ENCODE data around the gene PINK1. TPM values are rescaled to one million over a fixed set of nuclear protein-coding genes. Genes with fewer than 3 reads are reported as not detected.

PINK1 gene
- polyA plus RNA-seq, 1 of the 3 experiments (the other 2 are of a cell fraction), result 24.4 TPM

DNA sequence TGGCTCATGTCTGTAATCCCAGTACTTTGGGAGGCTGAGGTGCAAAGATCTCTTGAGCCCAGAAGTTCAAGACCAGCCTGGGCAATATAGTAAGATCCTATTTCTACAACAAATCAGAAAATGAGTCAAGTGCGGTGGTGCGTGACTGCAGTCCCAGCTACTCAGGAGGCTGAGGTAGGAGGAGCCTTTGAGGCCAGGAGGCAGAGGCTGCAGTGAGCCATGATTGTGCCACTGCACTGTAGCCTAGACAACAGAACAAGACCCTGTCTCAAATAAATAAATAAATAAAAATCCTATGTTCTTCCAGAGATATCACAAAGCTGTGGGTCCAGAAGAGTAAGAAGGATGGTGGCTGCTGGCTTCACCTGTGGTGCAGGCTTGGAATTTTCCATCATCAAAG, 22.3 kb upstream of the PINK1 start:
- Histone ChIP-seq H3K9ac (no peak overlapping the region), H2AFZ (ENCODE audit: low read depth) (no peak overlapping the region), H3K27me3 (ENCODE audit: insufficient read depth) (no peaks in the 10 kb centered on the region), H3K9me3 (no peaks in the 10 kb centered on the region), H3K4me1 (ENCODE audit: control insufficient read depth in 1 of 2, insufficient read depth in 2 of 2, low read depth in 1 of 2, low read length in 1 of 2) (peaks cover 6 to 10% of the 10 kb centered on the region in 2 experiments; a peak in 1 of 4 replicates), H3K4me2 (no peak overlapping the region), H3K36me3 (replicated peaks in 1 of 2; ENCODE audit: control insufficient read depth in 1 of 2, insufficient read depth in 2 of 2, low read length in 1 of 2) (no peaks in the 10 kb centered on the region), H3K9me2 (no peaks in the 10 kb centered on the region), H4K20me1 (ENCODE audit: insufficient read depth) (no peaks in the 10 kb centered on the region), H3K4me3 (ENCODE audit: low read depth in 2 of 2, low read length in 1 of 2) (no peak overlapping the region), H3F3A (replicated peaks; ENCODE audit: insufficient read depth) (peaks cover 19% of the 10 kb centered on the region), H3K79me2 (ENCODE audit: insufficient read depth) (no peaks in the 10 kb centered on the region), H3K27ac (ENCODE audit: low read depth in 2 of 2, low read length in 1 of 2) (no peak overlapping the region)
- WGBS (ENCODE audit: low lambda C conversion rate), result 100% methylated on average over 2 of the region's 2 CpGs
- TF ChIP-seq, protein P1, sequence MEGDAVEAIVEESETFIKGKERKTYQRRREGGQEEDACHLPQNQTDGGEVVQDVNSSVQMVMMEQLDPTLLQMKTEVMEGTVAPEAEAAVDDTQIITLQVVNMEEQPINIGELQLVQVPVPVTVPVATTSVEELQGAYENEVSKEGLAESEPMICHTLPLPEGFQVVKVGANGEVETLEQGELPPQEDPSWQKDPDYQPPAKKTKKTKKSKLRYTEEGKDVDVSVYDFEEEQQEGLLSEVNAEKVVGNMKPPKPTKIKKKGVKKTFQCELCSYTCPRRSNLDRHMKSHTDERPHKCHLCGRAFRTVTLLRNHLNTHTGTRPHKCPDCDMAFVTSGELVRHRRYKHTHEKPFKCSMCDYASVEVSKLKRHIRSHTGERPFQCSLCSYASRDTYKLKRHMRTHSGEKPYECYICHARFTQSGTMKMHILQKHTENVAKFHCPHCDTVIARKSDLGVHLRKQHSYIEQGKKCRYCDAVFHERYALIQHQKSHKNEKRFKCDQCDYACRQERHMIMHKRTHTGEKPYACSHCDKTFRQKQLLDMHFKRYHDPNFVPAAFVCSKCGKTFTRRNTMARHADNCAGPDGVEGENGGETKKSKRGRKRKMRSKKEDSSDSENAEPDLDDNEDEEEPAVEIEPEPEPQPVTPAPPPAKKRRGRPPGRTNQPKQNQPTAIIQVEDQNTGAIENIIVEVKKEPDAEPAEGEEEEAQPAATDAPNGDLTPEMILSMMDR (IDR thresholded peaks at IDR 0.05), result no peak
- TF ChIP-seq, protein P2, sequence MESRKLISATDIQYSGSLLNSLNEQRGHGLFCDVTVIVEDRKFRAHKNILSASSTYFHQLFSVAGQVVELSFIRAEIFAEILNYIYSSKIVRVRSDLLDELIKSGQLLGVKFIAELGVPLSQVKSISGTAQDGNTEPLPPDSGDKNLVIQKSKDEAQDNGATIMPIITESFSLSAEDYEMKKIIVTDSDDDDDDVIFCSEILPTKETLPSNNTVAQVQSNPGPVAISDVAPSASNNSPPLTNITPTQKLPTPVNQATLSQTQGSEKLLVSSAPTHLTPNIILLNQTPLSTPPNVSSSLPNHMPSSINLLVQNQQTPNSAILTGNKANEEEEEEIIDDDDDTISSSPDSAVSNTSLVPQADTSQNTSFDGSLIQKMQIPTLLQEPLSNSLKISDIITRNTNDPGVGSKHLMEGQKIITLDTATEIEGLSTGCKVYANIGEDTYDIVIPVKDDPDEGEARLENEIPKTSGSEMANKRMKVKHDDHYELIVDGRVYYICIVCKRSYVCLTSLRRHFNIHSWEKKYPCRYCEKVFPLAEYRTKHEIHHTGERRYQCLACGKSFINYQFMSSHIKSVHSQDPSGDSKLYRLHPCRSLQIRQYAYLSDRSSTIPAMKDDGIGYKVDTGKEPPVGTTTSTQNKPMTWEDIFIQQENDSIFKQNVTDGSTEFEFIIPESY (IDR thresholded peaks at IDR 0.05; ENCODE audit: borderline replicate concordance, low read depth), result no peak
- DNase-seq, result no peak
- CTCF ChIA-PET, result interaction anchor here (2.7 kb wide), 1 partner anchor 22 kb away, joined by 10 read pairs; the partner anchor contains the start of gene PINK1
- POLR2A ChIA-PET, result no interaction called here

DNA sequence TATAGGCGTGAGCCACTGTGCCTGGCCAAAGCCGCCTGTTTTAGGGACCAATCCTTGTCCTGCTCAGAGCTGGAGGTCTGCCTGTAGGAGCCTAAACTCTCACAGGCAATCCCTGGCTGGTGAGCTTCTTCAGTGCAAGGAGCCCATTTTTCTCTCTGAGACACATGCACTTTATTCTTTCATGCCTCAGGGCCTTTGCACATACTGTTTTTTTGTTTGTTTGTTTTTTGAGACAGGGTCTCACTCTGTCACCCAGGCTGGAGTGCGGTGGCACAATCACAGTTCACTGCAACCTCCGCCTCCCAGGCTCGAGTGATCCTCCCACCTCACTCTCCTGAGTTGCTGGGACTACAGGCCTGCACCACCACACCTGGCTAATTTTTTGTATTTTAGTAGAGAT, 21.6 kb upstream of the PINK1 start:
- 93% methylated on average over 5 of the region's 5 CpGs for WGBS (ENCODE audit: low lambda C conversion rate)
- Histone ChIP-seq H3K27me3 (ENCODE audit: insufficient read depth) (no peaks in the 10 kb centered on the region), H3K9ac (no peak overlapping the region), H2AFZ (ENCODE audit: low read depth) (no peak overlapping the region), H3K27ac (ENCODE audit: low read depth in 2 of 2, low read length in 1 of 2) (no peak overlapping the region), H4K20me1 (ENCODE audit: insufficient read depth) (no peaks in the 10 kb centered on the region), H3K4me3 (ENCODE audit: low read depth in 2 of 2, low read length in 1 of 2) (no peak overlapping the region), H3K36me3 (replicated peaks in 1 of 2; ENCODE audit: control insufficient read depth in 1 of 2, insufficient read depth in 2 of 2, low read length in 1 of 2) (no peaks in the 10 kb centered on the region), H3K4me1 (ENCODE audit: control insufficient read depth in 1 of 2, insufficient read depth in 2 of 2, low read depth in 1 of 2, low read length in 1 of 2) (peaks cover 6 to 10% of the 10 kb centered on the region in 2 experiments; a peak in 1 of 4 replicates), H3K9me2 (no peaks in the 10 kb centered on the region), H3F3A (replicated peaks; ENCODE audit: insufficient read depth) (peaks cover 19% of the 10 kb centered on the region), H3K9me3 (no peaks in the 10 kb centered on the region), H3K4me2 (no peak overlapping the region), H3K79me2 (ENCODE audit: insufficient read depth) (no peaks in the 10 kb centered on the region)
- TF ChIP-seq EZH2phosphoT487 (IDR thresholded peaks at IDR 0.05; ENCODE audit: borderline replicate concordance, low read depth), result no peak
- no peak for TF ChIP-seq MEF2A (IDR thresholded peaks at IDR 0.05; ENCODE audit: borderline replicate concordance, low read depth)
- TF ChIP-seq TEAD4 (IDR thresholded peaks at IDR 0.05; ENCODE audit: borderline replicate concordance, insufficient read depth), result no peak
- no peak for TF ChIP-seq TAF1 (IDR thresholded peaks at IDR 0.05; ENCODE audit: borderline replicate concordance, low read depth, low read length)
- no peak for TF ChIP-seq CHD2 (IDR thresholded peaks at IDR 0.05; ENCODE audit: low read length, partially characterized antibody)
- no peak for TF ChIP-seq RXRA (IDR thresholded peaks at IDR 0.05; ENCODE audit: borderline replicate concordance, low read depth)
- TF ChIP-seq TCF12 (IDR thresholded peaks at IDR 0.05), result no peak
- no peak for TF ChIP-seq FOXM1 (IDR thresholded peaks at IDR 0.05; ENCODE audit: low read depth)
- TF ChIP-seq JUND (IDR thresholded peaks at IDR 0.05), result no peak
- no peak for TF ChIP-seq RAD21 (IDR thresholded peaks at IDR 0.05; ENCODE audit: low read length)
- TF ChIP-seq GATA2 (CRISPR knock-in tag; IDR thresholded peaks at IDR 0.05), result no peak
- TF ChIP-seq ELF1 (IDR thresholded peaks at IDR 0.05), result no peak
- TF ChIP-seq YY1 (IDR thresholded peaks at IDR 0.05; ENCODE audit: low read depth), result no peak
- no peak for DNase-seq
- ChIA-PET CTCF (interaction anchor here (2.7 kb wide), 1 partner anchor 22 kb away, joined by 10 read pairs; the partner anchor contains the start of gene PINK1), POLR2A (no interaction called here)
